Middle frontal gyrus (tissue), 1 donor: ENCODE results near the gene EXT2.

Experiments
- DNase-seq: peaks from one replicate; pipeline ENCODE4 v3.0.0-alpha.2; 2015; ENCODE audit warnings: low spot score; ENCODE audit errors: extremely low spot score

EXT2 gene

GRCh38 chr11:44095506-44096359 lies at the start of gene EXT2:
EXT2 (plus strand) TSS chr11:44095678; CDS start chr11:44107713, 12,035 bp downstream.
- peak; percentile 82 for DNase-seq

GRCh38 chr11:44046182-44046581 lies 49.3 kb upstream of the EXT2 start:
- no peak for DNase-seq

GRCh38 chr11:44047298-44047697 lies 48.2 kb upstream of the EXT2 start:
- no peak for DNase-seq

GRCh38 chr11:44047931-44048431 lies 47.5 kb upstream of the EXT2 start, which contains the start of gene ACCSL:
ACCSL (plus strand) TSS chr11:44047981; CDS start chr11:44048037, 56 bp downstream.
- no peak for DNase-seq

GRCh38 chr11:44049832-44050231 lies 45.6 kb upstream of the EXT2 start:
- no peak for DNase-seq

- no peak for DNase-seq
Observed at GRCh38 chr11:44051171-44051570, 44.3 kb upstream of the EXT2 start.

- DNase-seq = no peak
Observed at GRCh38 chr11:44057340-44057739, 38.1 kb upstream of the EXT2 start.

GRCh38 chr11:44058275-44058674 lies 37.2 kb upstream of the EXT2 start:
- DNase-seq = no peak

- no peak for DNase-seq
Observed at GRCh38 chr11:44065161-44065661, 30.3 kb upstream of the EXT2 start.

- peak; percentile 72 for DNase-seq
Observed at GRCh38 chr11:44065841-44066731, 29.4 kb upstream of the EXT2 start, which contains the start of gene ACCS. ACCS (plus strand) TSS chr11:44066270; CDS start chr11:44067628, 1,358 bp downstream.

GRCh38 chr11:44066732-44067141 lies 28.7 kb upstream of the EXT2 start:
- DNase-seq = no peak

GRCh38 chr11:44067266-44067665 lies 28.2 kb upstream of the EXT2 start:
- DNase-seq = no peak

- no peak for DNase-seq
Observed at GRCh38 chr11:44068180-44068579, 27.3 kb upstream of the EXT2 start.

GRCh38 chr11:44071157-44071556 lies 24.3 kb upstream of the EXT2 start:
- DNase-seq = no peak

- DNase-seq = no peak
Observed at GRCh38 chr11:44072757-44073658, 22.5 kb upstream of the EXT2 start.

GRCh38 chr11:44078794-44079193 lies 16.7 kb upstream of the EXT2 start:
- DNase-seq = no peak

GRCh38 chr11:44079376-44079775 lies 16.1 kb upstream of the EXT2 start:
- no peak for DNase-seq

- no peak for DNase-seq
Observed at GRCh38 chr11:44080951-44081350, 14.5 kb upstream of the EXT2 start.

- no peak for DNase-seq
Observed at GRCh38 chr11:44082645-44083044, 12.8 kb upstream of the EXT2 start.

- DNase-seq = no peak
Observed at GRCh38 chr11:44083433-44083832, 12.0 kb upstream of the EXT2 start.

- no peak for DNase-seq
Observed at GRCh38 chr11:44083906-44084305, 11.6 kb upstream of the EXT2 start.
